ENCODE data around the gene ZNF225.
A peak's percentile ranks its signal among the peaks of the same experiment; 100 is the strongest.
"Not testable (repeated sequence)": the region's sequence is repeated elsewhere in the genome, so short reads cannot be mapped to it uniquely, and the experiment has no call there.

Gene ZNF225

GRCh38 chr19:44113138-44113783 lies at the start of gene ZNF225:
Gene ZNF225 (plus strand): TSS chr19:44113399. CDS start chr19:44115828, 2,429 bp downstream.
- FAIRE-seq (no peak), DNase-seq (ENCODE audit: low spot score) (peak; percentile 94)

GRCh38 chr19:44066305-44066704 lies 46.9 kb upstream of the ZNF225 start:
- DNase-seq (ENCODE audit: low spot score) = no peak
- FAIRE-seq = no peak

GRCh38 chr19:44069415-44069814 lies 43.8 kb upstream of the ZNF225 start:
- no peak for DNase-seq (ENCODE audit: low spot score)
- FAIRE-seq = no peak

- DNase-seq (ENCODE audit: low spot score) (peak; percentile 94), FAIRE-seq (peak; percentile 94)
Observed at GRCh38 chr19:44071824-44072542, 41.2 kb upstream of the ZNF225 start, which contains the start of gene ZNF284. Gene ZNF284 (plus strand): TSS chr19:44072159. CDS start chr19:44076390, 4,231 bp downstream.

- DNase-seq (ENCODE audit: low spot score) (peak; percentile 30), FAIRE-seq (no peak)
Observed at GRCh38 chr19:44072543-44073401, 40.4 kb upstream of the ZNF225 start.

- DNase-seq (ENCODE audit: low spot score) = no peak
- no peak for FAIRE-seq
Observed at GRCh38 chr19:44076325-44076724, 36.9 kb upstream of the ZNF225 start.

GRCh38 chr19:44092108-44092507 lies 21.1 kb upstream of the ZNF225 start:
- DNase-seq (ENCODE audit: low spot score) = no peak
- no peak for FAIRE-seq

GRCh38 chr19:44093931-44094765 lies 19.1 kb upstream of the ZNF225 start, which contains the start of gene ZNF224:
Gene ZNF224 (plus strand): TSS chr19:44094361. CDS start chr19:44097874, 3,513 bp downstream.
- peak; percentile 94 for DNase-seq (ENCODE audit: low spot score)
- no peak for FAIRE-seq

GRCh38 chr19:44107751-44108150 lies 5.4 kb upstream of the ZNF225 start:
- FAIRE-seq = no peak
- no peak for DNase-seq (ENCODE audit: low spot score)

- DNase-seq (ENCODE audit: low spot score) (no peak), FAIRE-seq (no peak)
Observed at GRCh38 chr19:44109458-44109857, 3.7 kb upstream of the ZNF225 start.

GRCh38 chr19:44111910-44112463 lies 1.2 kb upstream of the ZNF225 start:
- peak; percentile 17 for DNase-seq (ENCODE audit: low spot score)
- FAIRE-seq = no peak

- FAIRE-seq (no peak), DNase-seq (ENCODE audit: low spot score) (no peak)
Observed at GRCh38 chr19:44112802-44113137, 429 bp upstream of the ZNF225 start.

GRCh38 chr19:44113784-44114390 lies 688 bp downstream of the ZNF225 start:
- FAIRE-seq (no peak), DNase-seq (ENCODE audit: low spot score) (peak; percentile 18)

GRCh38 chr19:44121162-44121561 lies 8.0 kb downstream of the ZNF225 start:
- not testable (repeated sequence) for DNase-seq (ENCODE audit: low spot score); FAIRE-seq

GRCh38 chr19:44131955-44132354 lies 18.8 kb downstream of the ZNF225 start:
- no peak for FAIRE-seq

GRCh38 chr19:44141191-44142058 lies 28.2 kb downstream of the ZNF225 start, which contains the start of gene ZNF234:
Gene ZNF234 (plus strand): TSS chr19:44141554. CDS start chr19:44144633, 3,079 bp downstream.
- FAIRE-seq (peak; percentile 44), DNase-seq (ENCODE audit: low spot score) (peak; percentile 90)

More at GRCh38 chr19:44131955-44132354, 18.8 kb downstream of the ZNF225 start:
- DNase-seq (ENCODE audit: low spot score) = no peak

GRCh38 chr19:44142059-44142433 lies 28.8 kb downstream of the ZNF225 start:
- FAIRE-seq (no peak), DNase-seq (ENCODE audit: low spot score) (peak; percentile 6)

GRCh38 chr19:44149776-44150175 lies 36.6 kb downstream of the ZNF225 start:
- DNase-seq (ENCODE audit: low spot score) (no peak), FAIRE-seq (no peak)

- DNase-seq (ENCODE audit: low spot score) = no peak
- no peak for FAIRE-seq
Observed at GRCh38 chr19:44151491-44151890, 38.3 kb downstream of the ZNF225 start.
